HG02588 (cell line): Measurements from ENCODE around the gene DGKD.

Source experiments
- ATAC-seq: cut with Tn5 transposase; IDR thresholded peaks from one replicate; pipeline ENCODE4 v1.9.1; 2021; ENCODE audit warnings: mild to moderate bottlenecking, moderate library complexity; ENCODE audit not compliant: unreplicated experiment

DGKD gene

GRCh38 chr2:233489666-233490065, 135.4 kb downstream of the DGKD start:
- no peak for ATAC-seq

GRCh38 chr2:233490831-233491230, 136.5 kb downstream of the DGKD start:
- no peak for ATAC-seq

- no peak for ATAC-seq
Measured at GRCh38 chr2:233491326-233491725, 137.0 kb downstream of the DGKD start.

GRCh38 chr2:233492078-233492477, 137.8 kb downstream of the DGKD start:
- no peak for ATAC-seq

GRCh38 chr2:233492751-233493150, 138.5 kb downstream of the DGKD start:
- no peak for ATAC-seq

GRCh38 chr2:233495503-233496496, 141.5 kb downstream of the DGKD start:
- ATAC-seq: no peak

GRCh38 chr2:233497692-233498091, 143.4 kb downstream of the DGKD start:
- ATAC-seq: no peak

GRCh38 chr2:233498126-233498525, 143.8 kb downstream of the DGKD start:
- no peak for ATAC-seq

- ATAC-seq: no peak
Measured at GRCh38 chr2:233499928-233500327, 145.6 kb downstream of the DGKD start.

GRCh38 chr2:233501198-233502076, 147.1 kb downstream of the DGKD start:
- peak; percentile 45 for ATAC-seq

- no peak for ATAC-seq
Measured at GRCh38 chr2:233503481-233503880, 149.2 kb downstream of the DGKD start.

- no peak for ATAC-seq
Measured at GRCh38 chr2:233503947-233504637, 149.8 kb downstream of the DGKD start.

GRCh38 chr2:233513953-233514655, 159.8 kb downstream of the DGKD start:
- peak; percentile 58 for ATAC-seq

GRCh38 chr2:233519787-233520611, 165.7 kb downstream of the DGKD start:
- peak; percentile 95 for ATAC-seq
